KMS-11 (cell line): ENCODE results near the gene KRTAP5-8.

ENCODE experiments used
- H2AFZ ChIP-seq: fragments of 200-600 bp; sonication (generic); 2 replicates; pipeline ENCODE4 v1.6.1; 2016; ENCODE audit warnings: antibody characterized with exemption, mixed run types, low read depth
- H3K27ac ChIP-seq: fragments of 200-600 bp; sonication (generic); 2 replicates; pipeline ENCODE4 v1.6.1; 2016; ENCODE audit warnings: mild to moderate bottlenecking, mixed run types
- H3K27me3 ChIP-seq: fragments of 200-600 bp; sonication (generic); 2 replicates; pipeline ENCODE4 v1.6.1; 2017; ENCODE audit warnings: mild to moderate bottlenecking, low read depth, mixed run types, moderate library complexity; ENCODE audit not compliant: insufficient read depth
- H3K36me3 ChIP-seq: fragments of 200-600 bp; sonication (generic); 2 replicates; pipeline ENCODE4 v1.6.1; 2017; ENCODE audit warnings: mild to moderate bottlenecking, mixed run types; ENCODE audit not compliant: insufficient read depth
- H3K4me1 ChIP-seq: fragments of 200-600 bp; sonication (generic); 2 replicates; pipeline ENCODE4 v1.6.1; 2016; ENCODE audit warnings: mild to moderate bottlenecking, low read depth, mixed run types; ENCODE audit not compliant: poor library complexity, severe bottlenecking
- H3K4me2 ChIP-seq: fragments of 200-600 bp; sonication (generic); 2 replicates; pipeline ENCODE4 v1.7.0; 2016; ENCODE audit warnings: mild to moderate bottlenecking, mixed run types
- H3K4me3 ChIP-seq: fragments of 200-600 bp; sonication (generic); IDR thresholded peaks from 2 replicates; pipeline ENCODE4 v1.6.1; 2017; ENCODE audit warnings: low read depth, low read length, mixed read lengths; ENCODE audit not compliant: insufficient read depth
- H3K79me2 ChIP-seq: fragments of 200-600 bp; sonication (generic); 2 replicates; pipeline ENCODE4 v1.6.1; 2016; ENCODE audit warnings: low read depth, mixed run types; ENCODE audit not compliant: insufficient read depth
- H3K9ac ChIP-seq: fragments of 200-600 bp; sonication (generic); 2 replicates; pipeline ENCODE4 v1.6.1; 2016; ENCODE audit warnings: mild to moderate bottlenecking, mixed run types
- H4K20me1 ChIP-seq: fragments of 200-600 bp; sonication (generic); 2 replicates; pipeline ENCODE4 v1.6.1; 2016; ENCODE audit warnings: mild to moderate bottlenecking, mixed run types; ENCODE audit not compliant: insufficient read depth
- CTCF ChIP-seq: fragments of 200-600 bp; sonication (generic); conservative IDR thresholded peaks from 2 replicates; pipeline ENCODE4 v1.6.1; 2017; ENCODE audit warnings: low read depth, mild to moderate bottlenecking, antibody characterized with exemption, low read length, moderate library complexity, mixed read lengths

The KRTAP5-8 gene

DNA sequence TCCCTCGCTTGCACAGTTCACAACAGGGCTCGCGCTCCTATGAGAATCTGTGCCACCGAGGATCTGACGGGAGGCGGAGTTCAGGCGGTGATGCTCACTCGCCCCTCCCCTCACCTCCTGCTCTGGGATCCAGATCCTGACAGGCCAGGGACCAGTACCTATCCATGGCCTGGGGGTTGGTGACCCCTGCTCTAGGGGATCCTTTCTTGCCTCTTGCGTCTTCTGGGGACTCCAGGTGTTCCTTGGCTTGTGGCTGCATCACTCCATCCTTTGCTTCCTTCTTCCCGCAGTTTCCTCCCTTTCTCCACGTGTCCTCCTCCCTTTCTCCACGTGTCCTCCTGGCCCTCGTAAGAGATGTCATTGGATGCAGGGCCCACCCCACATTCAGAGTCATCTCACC is 41.4 kb upstream of the KRTAP5-8 start:
- Histone ChIP-seq H2AFZ (no peak overlapping the region), H3K79me2 (no peaks in the 10 kb centered on the region), H4K20me1 (no peaks in the 10 kb centered on the region), H3K27me3 (no peaks in the 10 kb centered on the region), H3K9ac (no peak overlapping the region), H3K4me1 (no peaks in the 10 kb centered on the region), H3K36me3 (no peaks in the 10 kb centered on the region), H3K4me3 (no peak overlapping the region), H3K4me2 (no peak overlapping the region), H3K27ac (no peak overlapping the region)
- no peak for TF ChIP-seq CTCF

DNA sequence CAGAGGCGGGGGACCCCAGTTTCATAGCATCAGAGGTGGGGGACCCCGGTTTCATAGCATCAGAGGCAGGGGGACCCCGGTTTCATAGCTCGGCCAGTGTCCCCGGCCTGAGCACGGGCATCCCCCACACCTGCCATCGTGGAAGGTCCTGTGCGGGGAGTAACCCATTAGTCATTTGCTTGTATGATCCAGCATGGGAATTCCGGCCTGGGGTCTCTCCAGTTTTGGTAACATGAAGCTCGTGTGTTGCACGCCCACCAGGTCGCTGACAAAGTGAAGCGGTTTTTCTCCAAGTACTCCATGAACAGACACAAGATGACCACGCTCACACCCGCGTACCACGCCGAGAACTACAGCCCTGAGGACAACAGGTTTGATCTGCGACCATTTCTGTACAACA is 39.7 kb upstream of the KRTAP5-8 start:
- no peaks in the 10 kb centered on the region for H4K20me1 ChIP-seq
- no peaks in the 10 kb centered on the region for H3K79me2 ChIP-seq
- no peak overlapping the region for H3K27ac ChIP-seq
- H3K36me3 ChIP-seq = no peaks in the 10 kb centered on the region
- H3K9ac ChIP-seq = no peak overlapping the region
- H3K27me3 ChIP-seq = no peaks in the 10 kb centered on the region
- H2AFZ ChIP-seq = no peak overlapping the region
- H3K4me3 ChIP-seq = no peak overlapping the region
- no peak overlapping the region for H3K4me2 ChIP-seq
- TF ChIP-seq CTCF = no peak
- H3K4me1 ChIP-seq = no peaks in the 10 kb centered on the region

- Histone ChIP-seq H3K4me1 (no peaks in the 10 kb centered on the region), H2AFZ (no peak overlapping the region), H3K27ac (no peak overlapping the region), H3K79me2 (no peaks in the 10 kb centered on the region), H3K4me3 (no peak overlapping the region), H3K4me2 (no peak overlapping the region), H3K36me3 (no peaks in the 10 kb centered on the region), H3K27me3 (no peaks in the 10 kb centered on the region), H4K20me1 (no peaks in the 10 kb centered on the region), H3K9ac (no peak overlapping the region)
- no peak for TF ChIP-seq CTCF
Measured at GRCh38 chr11:71499125-71499524, 38.7 kb upstream of the KRTAP5-8 start.

DNA sequence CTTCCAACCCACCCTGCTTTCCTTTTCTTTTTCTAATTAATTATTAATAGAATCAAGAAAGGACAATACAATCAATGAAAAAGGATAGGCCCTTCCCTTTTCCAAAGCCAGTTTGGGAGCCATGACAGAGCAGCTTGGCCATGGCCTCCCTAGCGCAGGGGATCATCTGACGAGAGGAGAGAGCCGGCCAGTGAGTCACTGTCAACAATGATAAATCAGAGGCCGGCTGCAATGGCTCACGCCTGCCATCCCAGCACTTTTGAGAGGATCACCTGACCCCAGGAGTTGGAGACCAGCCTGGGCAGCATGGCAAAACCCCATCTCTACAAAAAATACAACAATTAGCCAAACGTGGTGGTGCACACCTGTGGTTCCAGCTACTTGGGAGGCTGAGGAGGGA is 38.3 kb upstream of the KRTAP5-8 start:
- H3K4me3 ChIP-seq = no peak overlapping the region
- no peaks in the 10 kb centered on the region for H3K79me2 ChIP-seq
- no peaks in the 10 kb centered on the region for H3K27me3 ChIP-seq
- no peaks in the 10 kb centered on the region for H3K4me1 ChIP-seq
- no peaks in the 10 kb centered on the region for H3K36me3 ChIP-seq
- H3K9ac ChIP-seq = no peak overlapping the region
- H3K27ac ChIP-seq = no peak overlapping the region
- no peak for TF ChIP-seq CTCF
- no peak overlapping the region for H3K4me2 ChIP-seq
- H4K20me1 ChIP-seq = no peaks in the 10 kb centered on the region
- H2AFZ ChIP-seq = no peak overlapping the region

DNA sequence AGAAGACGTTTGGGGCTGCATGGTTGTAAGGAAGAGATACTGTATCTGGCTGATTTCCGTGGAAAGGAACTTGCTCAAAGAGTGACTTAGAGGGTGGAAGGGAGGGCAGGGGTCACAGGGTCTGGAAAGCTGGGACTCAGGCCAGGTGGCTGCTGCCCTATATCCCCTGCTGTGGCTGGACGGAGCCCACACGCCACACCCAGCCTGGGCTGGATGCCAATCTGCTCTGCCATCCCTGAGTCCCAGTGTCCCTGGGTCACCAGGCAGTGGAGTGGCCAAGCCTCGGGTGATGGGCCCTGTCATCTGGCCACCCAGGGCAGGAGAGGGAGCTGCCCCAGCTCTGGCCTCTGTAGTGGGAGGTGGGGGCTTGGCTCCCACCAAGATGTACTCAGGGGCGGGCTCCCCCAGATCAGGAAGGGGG is 37.2 kb upstream of the KRTAP5-8 start:
- TF ChIP-seq CTCF = no peak
- H3K4me2 ChIP-seq = no peak overlapping the region

More for the DNA sequence above, 37.2 kb upstream of the KRTAP5-8 start:
- Histone ChIP-seq H3K27ac (no peak overlapping the region), H3K4me3 (no peak overlapping the region), H2AFZ (no peak overlapping the region), H3K9ac (no peak overlapping the region), H3K4me1 (no peaks in the 10 kb centered on the region), H4K20me1 (no peaks in the 10 kb centered on the region), H3K79me2 (no peaks in the 10 kb centered on the region), H3K27me3 (no peaks in the 10 kb centered on the region), H3K36me3 (no peaks in the 10 kb centered on the region)
